GM12878 (cell line): Measurements from ENCODE around the gene C16orf87. TPM values are rescaled to one million over a fixed set of nuclear protein-coding genes. Genes with fewer than 3 reads are reported as not detected.

Experiments used
- ATAC-seq: fragments of 200-7000 bp; cut with Tn5 transposase; 3 replicates; pipeline ENCODE4 v1.9.1; 2020; ENCODE audit warnings: mild to moderate bottlenecking, moderate library complexity
- BruUV-seq: library from RNA; stranded (reverse); fragments of 400-500 nt; replicated peaks from 2 replicates; lab custom pipeline; 2021; lab: Mats Ljungman, UMichigan
- CTCF ChIA-PET: fragments of 300-600 bp; sonication (Branson Sonifier 250); formaldehyde crosslinking; extraction: SDS; loops from one replicate; lab custom pipeline; 2021; ENCODE audit warnings: inconsistent platforms; lab: Yijun Ruan, JAX
- POLR2A ChIA-PET: fragments of 350-600 bp; formaldehyde crosslinking; extraction: SDS; loops from one replicate; lab custom pipeline; 2021; ENCODE audit warnings: inconsistent platforms; lab: Charles Lee
- RAD21 ChIA-PET: fragments of 300-600 bp; sonication (Branson Sonifier 250); formaldehyde crosslinking; loops from one replicate; lab custom pipeline; 2023; ENCODE audit warnings: antibody characterized with exemption; ENCODE audit not compliant: unreplicated experiment; lab: Charles Lee
- SMC1A ChIA-PET: fragments of 300-600 bp; sonication (Branson Sonifier 250); formaldehyde crosslinking; loops from one replicate; lab custom pipeline; 2023; ENCODE audit not compliant: unreplicated experiment, uncharacterized antibody; lab: Charles Lee
- DNase-seq: peaks from one replicate; pipeline ENCODE4 v3.0.0-alpha.2; 2011; ENCODE audit warnings: low read depth, low spot score
- FAIRE-seq: peaks from 3 replicates; lab custom pipeline; 2011; peaks lifted over from hg19 to GRCh38; lab: Jason Lieb, UNC
- H2AFZ ChIP-seq: 2 replicates; pipeline ENCODE4 v1.6.0; 2011; ENCODE audit warnings: low read depth, low read length, control low read depth; ENCODE audit not compliant: control insufficient read depth
- H3K27ac ChIP-seq: 2 replicates; pipeline ENCODE4 v1.5.1; 2011; ENCODE audit warnings: control low read depth; ENCODE audit not compliant: control insufficient read depth, insufficient read depth
- H3K27me3 ChIP-seq, 2 experiments: replicated peaks in 1 of 2; 2 replicates each; pipeline versions ENCODE4 v1.6.0 to v1.6.1; 2011; ENCODE audit warnings: low read length in 1 of 2; ENCODE audit not compliant: control insufficient read depth in 2 of 2, insufficient read depth in 2 of 2
- H3K36me3 ChIP-seq, 2 experiments: 2 replicates each; pipeline ENCODE4 v1.5.1; 2011; ENCODE audit warnings: low read length in 1 of 2; ENCODE audit not compliant: control insufficient read depth in 2 of 2, insufficient read depth in 2 of 2
- H3K4me1 ChIP-seq: 2 replicates; pipeline ENCODE4 v1.6.1; 2011; ENCODE audit warnings: mild to moderate bottlenecking, low read length, moderate library complexity, mixed read lengths; ENCODE audit not compliant: control insufficient read depth, insufficient read depth
- H3K4me2 ChIP-seq: 2 replicates; pipeline ENCODE4 v1.6.0; 2011; ENCODE audit warnings: control low read depth; ENCODE audit not compliant: control insufficient read depth, insufficient read depth
- H3K4me3 ChIP-seq: fragments of 200-600 bp; sonication (generic); 2 replicates; pipeline ENCODE4 v1.5.1; 2016
- H3K79me2 ChIP-seq: 2 replicates; pipeline ENCODE4 v1.6.0; 2011; ENCODE audit warnings: low read length; ENCODE audit not compliant: control insufficient read depth, insufficient read depth
- H3K9ac ChIP-seq: 2 replicates; pipeline ENCODE4 v1.8.0; 2011; ENCODE audit warnings: low read length, control low read depth, mixed read lengths; ENCODE audit not compliant: control insufficient read depth, insufficient read depth
- H3K9me3 ChIP-seq: replicated peaks from 3 replicates; pipeline ENCODE4 v1.5.1; 2011; ENCODE audit warnings: mild to moderate bottlenecking, low read length; ENCODE audit not compliant: control insufficient read depth, insufficient read depth
- H4K20me1 ChIP-seq: 2 replicates; pipeline ENCODE4 v1.6.0; 2011; ENCODE audit not compliant: control insufficient read depth, insufficient read depth
- ATF3 ChIP-seq: IDR thresholded peaks from 2 replicates; pipeline ENCODE4 v1.6.1; 2011; ENCODE audit warnings: low read depth, mild to moderate bottlenecking, low read length, moderate library complexity, borderline replicate concordance; ENCODE audit errors: extremely low read depth
- BACH1 ChIP-seq: fragments of 450-650 bp; IDR thresholded peaks from 2 replicates; pipeline ENCODE4 v1.6.1; 2017; ENCODE audit warnings: mild to moderate bottlenecking, borderline replicate concordance
- CHD4 ChIP-seq: fragments of 200-600 bp; sonication (generic); IDR thresholded peaks from 2 replicates; pipeline ENCODE4 v1.6.1; 2016; ENCODE audit warnings: mild to moderate bottlenecking
- ETV6 ChIP-seq, 2 experiments: fragments of 450-650 bp in 1 of 2; IDR thresholded peaks in 1 of 2; conservative IDR thresholded peaks in 1 of 2; 2 replicates each; pipeline ENCODE4 v1.6.1; 2014; ENCODE audit warnings: antibody characterized with exemption in 1 of 2, borderline replicate concordance in 1 of 2, low read depth in 1 of 2, mild to moderate bottlenecking in 1 of 2, moderate library complexity in 1 of 2
- IRF4 ChIP-seq: IDR thresholded peaks from 2 replicates; pipeline ENCODE4 v1.6.1; 2011; ENCODE audit warnings: low read depth, low read length
- NBN ChIP-seq: fragments of 450-650 bp; IDR thresholded peaks from 2 replicates; pipeline ENCODE4 v1.6.1; 2016
- NFYB ChIP-seq: IDR thresholded peaks from 2 replicates; pipeline ENCODE4 v1.6.1; 2011; ENCODE audit warnings: low read depth, mild to moderate bottlenecking, low read length, improper control_type of control experiment, moderate library complexity; ENCODE audit not compliant: insufficient read depth
- REST ChIP-seq: IDR thresholded peaks from 2 replicates; pipeline ENCODE4 v1.6.1; 2012; ENCODE audit warnings: mild to moderate bottlenecking, low read depth, low read length
- WGBS: methylation state at CpG from one replicate; pipeline ENCODE4 v1.1.6; 2016; ENCODE audit warnings: low lambda C conversion rate; ENCODE audit not compliant: insufficient replicate concordance, insufficient coverage; ENCODE audit errors: missing lambda C conversion rate; 5-methylcytosine and 5-hydroxymethylcytosine counted together
- in situ Hi-C: fragments of 300-500 bp; cut with MboI; formaldehyde crosslinking; loops from 9 replicates; pipeline ENCODE4 v1.14.3; 2018; ENCODE audit warnings: mixed read lengths
- intact Hi-C: fragments of 100-400 bp; cut with micrococcal nuclease; formaldehyde crosslinking; loops from one replicate; pipeline ENCODE4 v1.14.2; 2022; ENCODE audit not compliant: unreplicated experiment
- polyA plus RNA-seq, 11 experiments: library from polyadenylated mRNA; depleted of rRNA in 4 of 11; unstranded in 6 of 11; stranded (reverse) in 5 of 11; fragments of >200 nt; fragmentation: Nextera tagmentation in 4 of 11; fragmentation: Illumina TruSeq in 1 of 11; extraction: Ambion mirVana in 4 of 11; extraction: Trizol in 1 of 11; gene quantifications; 1 replicate in 1 of 11; 2 replicates in 10 of 11; pipeline versions ENCODE4 v1.2.1 to v1.2.3, GENCODE V29; 2011 to 2016; ENCODE audit warnings: inconsistent platforms in 2 of 11, missing spikeins in 2 of 11, low read depth in 1 of 11
- total RNA-seq, 4 experiments: library from RNA; depleted of rRNA in 3 of 4; stranded (reverse); fragments of >200 nt in 3 of 4; fragmentation: Illumina TruSeq in 1 of 4; extraction: Trizol in 1 of 4; gene quantifications; 2 replicates each; pipeline versions ENCODE4 v1.2.1 to v1.2.3, GENCODE V29; 2013 to 2021

C16orf87 gene
- total and polyA plus RNA-seq, 10 of the 15 experiments (the other 5 are each of a cell fraction or from before 2014, with no cell fraction given), result 18.4 to 72.6 (median 31.0) TPM

- no TSS peak for BruUV-seq
- SMC1A ChIA-PET, result no interaction called here
- in situ Hi-C loops, result no loop called here
Measured at GRCh38 chr16:46763147-46763546, 67.8 kb downstream of the C16orf87 start.

More at GRCh38 chr16:46763147-46763546, 67.8 kb downstream of the C16orf87 start:
- Histone ChIP-seq H4K20me1 (no peaks in the 10 kb centered on the region), H3K9ac (no peak overlapping the region), H3K27ac (no peak overlapping the region), H3K4me3 (no peak overlapping the region), H3K79me2 (no peaks in the 10 kb centered on the region), H2AFZ (no peak overlapping the region), H3K27me3 (no peaks in the 10 kb centered on the region), H3K4me1 (peaks cover 9% of the 10 kb centered on the region), H3K4me2 (no peak overlapping the region), H3K9me3 (no peaks in the 10 kb centered on the region), H3K36me3 (no peaks in the 10 kb centered on the region)
- ChIA-PET CTCF (interaction anchor here (0.7 kb wide), 1 partner anchor 38 kb away, joined by 3 read pairs; no protein-coding TSS in a partner anchor), POLR2A (no interaction called here), RAD21 (no interaction called here)
- DNase-seq, result no peak
- no peak for FAIRE-seq
- intact Hi-C loops, result no loop called here
- WGBS, result 68% methylated on average over 12 of the region's 12 CpGs
- TF ChIP-seq ATF3, result no peak
- no peak for TF ChIP-seq ETV6 (conservative IDR thresholded peaks at IDR 0.05 in 1 of 2, IDR thresholded peaks at IDR 0.05 in 1 of 2; ENCODE audit: borderline replicate concordance in 1 of 2, low read depth in 1 of 2)
- no peak for TF ChIP-seq BACH1
- no peak for TF ChIP-seq REST
- TF ChIP-seq CHD4, result no peak
- TF ChIP-seq NFYB, result no peak
- no peak for TF ChIP-seq IRF4
- no peak for TF ChIP-seq NBN
- no peak for ATAC-seq
